NB4 (cell line): ENCODE data around the gene SARNP.

Experiments used
- CTCF ChIP-seq: IDR thresholded peaks from one replicate; pipeline ENCODE4 v1.5.1; 2012; ENCODE audit warnings: low read depth, low read length
- MYC ChIP-seq: IDR thresholded peaks from 2 replicates; pipeline ENCODE4 v1.6.1; 2011; ENCODE audit warnings: low read depth, low read length
- POLR2A ChIP-seq: IDR thresholded peaks from 2 replicates; pipeline ENCODE4 v1.6.1; 2011; ENCODE audit warnings: mild to moderate bottlenecking; ENCODE audit not compliant: insufficient read length; ENCODE audit errors: extremely low read depth
- TF ChIP-seq, protein P1 (sequence below): IDR thresholded peaks from 2 replicates; pipeline ENCODE4 v1.6.1; 2011; ENCODE audit warnings: low read depth, low read length

DNA sequence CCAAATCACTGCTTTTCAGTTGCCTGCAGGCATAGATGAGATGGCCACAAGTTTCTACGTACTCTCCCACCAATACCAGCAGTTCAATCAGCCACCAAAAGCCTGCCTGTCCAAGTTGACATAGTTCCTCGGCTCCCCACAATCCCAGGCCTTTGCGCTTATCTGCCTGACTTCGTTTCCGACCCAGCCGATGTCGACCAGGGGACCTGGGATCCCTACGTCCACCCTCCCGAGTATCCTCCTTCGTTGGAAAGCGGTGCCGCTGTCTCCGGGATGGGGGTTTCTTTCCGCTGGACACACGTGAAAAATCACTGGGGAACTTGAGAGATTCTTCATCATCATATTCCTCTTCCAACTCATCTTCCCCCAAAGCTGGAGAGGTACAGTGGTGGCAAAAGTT is 10.3 kb upstream of the SARNP start:
- TF ChIP-seq CTCF: no peak
- no peak for TF ChIP-seq POLR2A
- TF ChIP-seq, protein P1, sequence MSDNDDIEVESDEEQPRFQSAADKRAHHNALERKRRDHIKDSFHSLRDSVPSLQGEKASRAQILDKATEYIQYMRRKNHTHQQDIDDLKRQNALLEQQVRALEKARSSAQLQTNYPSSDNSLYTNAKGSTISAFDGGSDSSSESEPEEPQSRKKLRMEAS: no peak
- no peak for TF ChIP-seq MYC
